HFFc6 (cell line): ENCODE results near the gene ATG16L1. TPM values are rescaled to one million over a fixed set of nuclear protein-coding genes. Genes with fewer than 3 reads are reported as not detected.

Experiments used
- DNase-seq: peaks from one replicate; pipeline ENCODE4 v3.0.0-alpha.2; 2018
- H3K27ac Mint-ChIP-seq: 2 replicates; pipeline ENCODE4 v1.8.0; 2020; ENCODE audit warnings: mild to moderate bottlenecking, mixed read lengths
- H3K27me3 Mint-ChIP-seq: 2 replicates; pipeline ENCODE4 v1.8.0; 2021; ENCODE audit warnings: mild to moderate bottlenecking, moderate library complexity, mixed read lengths; ENCODE audit not compliant: insufficient read depth
- H3K36me3 Mint-ChIP-seq: 2 replicates; pipeline ENCODE4 v1.8.0; 2021; ENCODE audit warnings: low read depth, mixed read lengths
- H3K4me1 Mint-ChIP-seq: 2 replicates; pipeline ENCODE4 v1.8.0; 2020; ENCODE audit warnings: low read depth, mixed read lengths
- H3K4me3 Mint-ChIP-seq: 2 replicates; pipeline ENCODE4 v1.8.0; 2020; ENCODE audit warnings: mild to moderate bottlenecking, moderate library complexity, mixed read lengths
- H3K9me3 Mint-ChIP-seq: 2 replicates; pipeline ENCODE4 v1.8.0; 2020; ENCODE audit warnings: mild to moderate bottlenecking, mixed read lengths
- CTCF ChIP-seq: fragments of 200-600 bp; sonication (generic); IDR thresholded peaks from 2 replicates; pipeline ENCODE4 v1.5.0; 2021; ENCODE audit warnings: antibody characterized with exemption, mild to moderate bottlenecking
- total RNA-seq, 6 experiments: library from RNA; stranded (reverse); fragmentation: NEBNext Ultra II Directional; extraction: Animal tissue kit (Norgen Biotek cat#: 25700); gene quantifications; 2 replicates in 1 of 6; 3 replicates in 5 of 6; pipeline ENCODE4 v1.2.3, GENCODE V29; 2021

The ATG16L1 gene
- total RNA-seq, 6 experiments from 2014 or later, result 19.7 to 22.8 (median 21.6) TPM

- peaks cover 38% of the 10 kb centered on the region for H3K36me3 Mint-ChIP-seq
- H3K4me3 Mint-ChIP-seq, result no peak overlapping the region
- H3K27me3 Mint-ChIP-seq, result peaks cover 2% of the 10 kb centered on the region
- no peaks in the 10 kb centered on the region for H3K9me3 Mint-ChIP-seq
- peaks cover 13% of the 10 kb centered on the region for H3K4me1 Mint-ChIP-seq
- H3K27ac Mint-ChIP-seq, result no peak overlapping the region
- no peak for TF ChIP-seq CTCF
- DNase-seq, result no peak
Observed at GRCh38 chr2:233281553-233281952, 30.1 kb downstream of the ATG16L1 start.

- no peak overlapping the region for H3K27ac Mint-ChIP-seq
- no peak for DNase-seq
- peaks cover 38% of the 10 kb centered on the region for H3K36me3 Mint-ChIP-seq
- H3K4me1 Mint-ChIP-seq, result peaks cover 13% of the 10 kb centered on the region
- no peaks in the 10 kb centered on the region for H3K9me3 Mint-ChIP-seq
- H3K4me3 Mint-ChIP-seq, result no peak overlapping the region
- H3K27me3 Mint-ChIP-seq, result peaks cover 2% of the 10 kb centered on the region
- TF ChIP-seq CTCF, result no peak
Observed at GRCh38 chr2:233281992-233282603, 30.6 kb downstream of the ATG16L1 start.

GRCh38 chr2:233285921-233286320, 34.4 kb downstream of the ATG16L1 start:
- H3K27ac Mint-ChIP-seq, result no peak overlapping the region
- peaks cover 2% of the 10 kb centered on the region for H3K27me3 Mint-ChIP-seq
- TF ChIP-seq CTCF, result no peak
- H3K4me1 Mint-ChIP-seq, result peaks cover 13% of the 10 kb centered on the region
- H3K36me3 Mint-ChIP-seq, result peaks cover 46% of the 10 kb centered on the region
- H3K4me3 Mint-ChIP-seq, result no peak overlapping the region
- no peaks in the 10 kb centered on the region for H3K9me3 Mint-ChIP-seq
- DNase-seq, result peak; percentile 4

GRCh38 chr2:233287871-233288270, 36.4 kb downstream of the ATG16L1 start:
- H3K27ac Mint-ChIP-seq, result no peak overlapping the region
- no peak overlapping the region for H3K4me3 Mint-ChIP-seq
- no peak for TF ChIP-seq CTCF
- peaks cover 13% of the 10 kb centered on the region for H3K4me1 Mint-ChIP-seq
- H3K9me3 Mint-ChIP-seq, result no peaks in the 10 kb centered on the region
- no peak for DNase-seq
- H3K27me3 Mint-ChIP-seq, result no peaks in the 10 kb centered on the region
- peaks cover 38% of the 10 kb centered on the region for H3K36me3 Mint-ChIP-seq

GRCh38 chr2:233288663-233289062, 37.2 kb downstream of the ATG16L1 start:
- H3K4me3 Mint-ChIP-seq, result no peak overlapping the region
- TF ChIP-seq CTCF, result no peak
- no peak overlapping the region for H3K27ac Mint-ChIP-seq
- H3K9me3 Mint-ChIP-seq, result no peaks in the 10 kb centered on the region
- H3K27me3 Mint-ChIP-seq, result no peaks in the 10 kb centered on the region
- H3K4me1 Mint-ChIP-seq, result peaks cover 13% of the 10 kb centered on the region
- no peak for DNase-seq
- peaks cover 39% of the 10 kb centered on the region for H3K36me3 Mint-ChIP-seq

- TF ChIP-seq CTCF, result no peak
- Mint-ChIP-seq H3K27me3 (no peaks in the 10 kb centered on the region), H3K4me3 (no peak overlapping the region), H3K27ac (no peak overlapping the region), H3K9me3 (no peaks in the 10 kb centered on the region), H3K4me1 (peaks cover 13% of the 10 kb centered on the region), H3K36me3 (peaks cover 48% of the 10 kb centered on the region)
- DNase-seq, result no peak
Observed at GRCh38 chr2:233289648-233290047, 38.2 kb downstream of the ATG16L1 start.
